BLaER1 (cell line): Measurements from ENCODE around the gene PPIP5K2.
"Not testable (repeated sequence)": the region's sequence is repeated elsewhere in the genome, so short reads cannot be mapped to it uniquely, and the experiment has no call there.

Experiments used
- H3K27ac ChIP-seq: shearing (Covaris generic); formaldehyde crosslinking; 2 replicates; pipeline ENCODE4 v1.8.1; 2022
- H3K27me3 ChIP-seq: shearing (Covaris generic); formaldehyde crosslinking; 2 replicates; pipeline ENCODE4 v1.8.1; 2022
- H3K36me3 ChIP-seq: shearing (Covaris generic); formaldehyde crosslinking; 2 replicates; pipeline ENCODE4 v1.8.1; 2022
- H3K4me1 ChIP-seq: shearing (Covaris generic); formaldehyde crosslinking; 2 replicates; pipeline ENCODE4 v1.8.1; 2022
- H3K4me2 ChIP-seq: shearing (Covaris generic); formaldehyde crosslinking; 2 replicates; pipeline ENCODE4 v1.8.1; 2022
- H3K4me3 ChIP-seq: shearing (Covaris generic); formaldehyde crosslinking; 2 replicates; pipeline ENCODE4 v1.8.1; 2022
- H3K9ac ChIP-seq: shearing (Covaris generic); formaldehyde crosslinking; 2 replicates; pipeline ENCODE4 v1.8.1; 2022
- H3K9me3 ChIP-seq: shearing (Covaris generic); formaldehyde crosslinking; 2 replicates; pipeline ENCODE4 v1.8.1; 2022
- H4K20me1 ChIP-seq: shearing (Covaris generic); formaldehyde crosslinking; 2 replicates; pipeline ENCODE4 v1.8.1; 2022
- Cebpa-rat ChIP-seq: shearing (Covaris generic); IDR thresholded peaks from 2 replicates; pipeline ENCODE4 v1.8.1; 2022

Gene PPIP5K2

DNA sequence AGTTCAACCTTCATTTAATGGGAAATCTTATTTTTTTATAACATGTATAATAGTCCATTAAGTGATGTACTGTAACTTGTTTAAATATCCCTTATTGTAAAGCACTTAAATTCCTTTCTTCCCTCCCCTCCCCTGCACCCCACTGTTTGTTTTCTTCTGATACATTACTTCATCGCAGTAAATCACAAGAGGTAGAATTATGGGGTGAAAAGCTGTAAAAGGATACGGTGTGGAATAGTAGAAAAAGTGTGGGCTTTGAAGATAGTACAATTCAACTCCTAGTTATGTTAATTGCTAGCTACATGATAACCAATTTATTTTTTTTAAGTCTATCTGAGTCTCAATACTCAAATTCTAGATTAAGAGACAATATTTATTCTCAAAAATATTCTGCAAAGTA lies 96.6 kb downstream of the PPIP5K2 start:
- Histone ChIP-seq H4K20me1 (no peaks in the 10 kb centered on the region), H3K9ac (no peak overlapping the region), H3K27me3 (no peaks in the 10 kb centered on the region), H3K4me3 (no peak overlapping the region), H3K4me1 (peaks cover 15% of the 10 kb centered on the region), H3K36me3 (no peaks in the 10 kb centered on the region), H3K9me3 (peaks cover 4% of the 10 kb centered on the region; the same call in 1 of the 2 replicates), H3K4me2 (no peak overlapping the region), H3K27ac (no peak overlapping the region)
- TF ChIP-seq Cebpa-rat, result no peak

DNA sequence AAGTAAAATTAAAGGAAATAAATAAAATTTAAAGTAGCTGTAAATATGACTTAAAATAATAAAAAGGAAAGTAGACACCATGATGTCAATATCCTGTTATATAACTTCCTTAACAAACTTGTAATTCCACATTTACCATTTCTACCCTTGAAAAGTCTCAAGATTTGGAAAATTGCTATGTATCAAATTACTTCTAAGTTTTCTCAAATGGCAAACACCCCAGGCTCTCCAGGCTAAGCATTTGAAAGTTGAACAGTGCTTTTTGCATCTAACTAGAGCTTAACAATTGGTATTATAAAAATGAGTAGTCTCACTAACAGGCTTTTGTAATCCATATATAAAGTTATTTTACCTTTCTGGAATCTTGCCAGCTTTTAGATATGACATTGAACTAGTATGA lies 97.0 kb downstream of the PPIP5K2 start:
- no peaks in the 10 kb centered on the region for H4K20me1 ChIP-seq
- no peak overlapping the region for H3K27ac ChIP-seq
- H3K36me3 ChIP-seq, result no peaks in the 10 kb centered on the region
- no peak overlapping the region for H3K4me2 ChIP-seq
- H3K27me3 ChIP-seq, result no peaks in the 10 kb centered on the region
- H3K4me3 ChIP-seq, result no peak overlapping the region
- H3K9me3 ChIP-seq, result peaks cover 4% of the 10 kb centered on the region; the same call in 1 of the 2 replicates
- TF ChIP-seq Cebpa-rat, result no peak
- H3K9ac ChIP-seq, result no peak overlapping the region
- H3K4me1 ChIP-seq, result peaks cover 13% of the 10 kb centered on the region

DNA sequence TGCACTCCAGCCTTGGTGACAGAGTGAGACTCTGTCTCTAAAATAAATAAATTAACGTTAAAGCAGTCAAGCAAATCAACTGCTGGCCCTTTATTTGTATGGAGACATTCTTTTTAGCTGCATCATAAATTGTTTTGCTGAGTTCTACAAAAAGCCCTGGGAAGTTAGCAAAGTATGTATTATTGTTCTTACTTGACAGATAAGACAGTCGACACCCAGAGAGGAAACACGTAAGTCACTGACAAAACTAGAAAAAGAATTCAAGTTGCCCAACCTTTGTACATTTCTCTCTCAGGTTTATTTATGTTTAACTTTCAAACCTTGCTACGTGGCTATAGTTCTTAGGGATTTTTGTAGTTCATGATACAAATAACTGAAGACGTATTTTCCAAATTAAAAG lies 98.1 kb downstream of the PPIP5K2 start:
- no peak for TF ChIP-seq Cebpa-rat
- Histone ChIP-seq H3K4me2 (no peak overlapping the region), H3K36me3 (no peaks in the 10 kb centered on the region), H3K4me3 (no peak overlapping the region), H3K27ac (no peak overlapping the region), H4K20me1 (no peaks in the 10 kb centered on the region), H3K27me3 (no peaks in the 10 kb centered on the region), H3K9me3 (peaks cover 4% of the 10 kb centered on the region; the same call in 1 of the 2 replicates), H3K9ac (no peak overlapping the region), H3K4me1 (peaks cover 4% of the 10 kb centered on the region; the same call in 1 of the 2 replicates)

DNA sequence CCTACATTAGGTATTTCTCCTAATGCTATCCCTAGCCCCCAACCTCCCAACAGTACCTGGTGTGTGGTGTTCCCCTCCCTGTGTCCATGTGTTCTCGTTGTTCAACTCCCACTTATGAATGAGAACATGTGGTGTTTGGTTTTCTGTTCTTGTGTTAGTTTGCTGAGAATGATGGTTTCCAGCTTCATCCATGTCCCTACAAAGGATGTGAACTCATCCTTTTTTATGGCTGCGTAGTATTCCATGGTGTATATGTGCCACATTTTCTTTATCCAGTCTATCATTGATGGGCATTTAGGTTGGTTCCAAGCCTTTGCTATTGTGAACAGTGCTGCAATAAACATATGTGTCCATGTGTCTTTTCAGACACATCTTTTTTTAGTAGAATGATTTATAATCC lies 99.0 kb downstream of the PPIP5K2 start:
- not testable (repeated sequence) for H3K4me2 ChIP-seq, H3K9me3 ChIP-seq, H3K4me3 ChIP-seq, H3K27me3 ChIP-seq, H3K36me3 ChIP-seq, H3K9ac ChIP-seq, H4K20me1 ChIP-seq, H3K4me1 ChIP-seq, H3K27ac ChIP-seq

DNA sequence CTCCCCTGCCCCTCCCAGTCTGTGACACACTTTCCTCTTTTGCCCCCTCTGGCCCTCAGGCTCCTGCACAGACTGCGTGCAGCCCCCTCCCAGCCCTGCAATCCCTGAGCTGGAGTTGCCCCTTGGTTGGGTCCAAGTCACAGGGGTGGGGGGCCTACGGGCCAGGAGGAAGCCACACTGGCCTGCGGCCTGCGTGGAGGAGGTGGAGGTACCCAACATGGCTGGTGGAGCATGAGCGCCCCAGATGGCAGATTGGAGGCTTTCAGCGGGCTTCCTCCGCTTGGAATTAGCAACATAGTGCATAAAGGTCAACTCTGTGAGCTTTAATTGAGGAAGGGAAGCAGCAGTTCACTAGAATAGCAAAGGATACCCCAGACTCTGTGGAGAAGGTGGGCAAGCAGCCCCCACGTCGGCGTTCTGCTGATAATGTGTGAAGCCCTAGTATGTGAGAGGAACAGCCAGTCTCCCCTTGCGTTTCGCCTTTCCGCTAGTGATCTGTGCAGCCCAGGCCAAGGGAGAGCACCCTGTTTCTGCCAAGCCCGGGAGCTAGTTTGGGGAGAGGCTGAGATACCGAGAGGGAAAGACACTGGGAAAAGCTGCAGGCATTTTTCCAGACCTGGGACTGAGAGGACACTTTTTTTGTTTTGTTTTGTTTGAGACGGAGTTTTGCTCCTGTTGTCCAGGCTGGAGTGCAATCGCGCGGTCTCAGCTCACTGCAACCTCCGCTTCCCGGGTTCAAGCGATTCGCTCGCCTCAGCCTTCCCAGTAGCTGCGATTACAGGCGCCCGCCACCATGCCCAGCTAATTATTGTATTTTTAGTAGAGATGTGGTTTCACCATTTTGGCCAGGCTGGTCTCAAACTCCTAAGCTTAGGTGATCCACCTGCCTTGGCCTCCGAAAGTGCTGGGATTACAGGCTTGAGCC lies 103.2 kb downstream of the PPIP5K2 start:
- Histone ChIP-seq H3K27me3 (no peaks in the 10 kb centered on the region), H3K27ac (no peak overlapping the region), H3K9ac (no peak overlapping the region), H3K4me1 (peaks cover 5% of the 10 kb centered on the region; the same call in 1 of the 2 replicates), H3K4me3 (no peak overlapping the region), H4K20me1 (no peaks in the 10 kb centered on the region), H3K9me3 (peaks cover 4% of the 10 kb centered on the region; the same call in 1 of the 2 replicates), H3K36me3 (no peaks in the 10 kb centered on the region), H3K4me2 (no peak overlapping the region)
- no peak for TF ChIP-seq Cebpa-rat

DNA sequence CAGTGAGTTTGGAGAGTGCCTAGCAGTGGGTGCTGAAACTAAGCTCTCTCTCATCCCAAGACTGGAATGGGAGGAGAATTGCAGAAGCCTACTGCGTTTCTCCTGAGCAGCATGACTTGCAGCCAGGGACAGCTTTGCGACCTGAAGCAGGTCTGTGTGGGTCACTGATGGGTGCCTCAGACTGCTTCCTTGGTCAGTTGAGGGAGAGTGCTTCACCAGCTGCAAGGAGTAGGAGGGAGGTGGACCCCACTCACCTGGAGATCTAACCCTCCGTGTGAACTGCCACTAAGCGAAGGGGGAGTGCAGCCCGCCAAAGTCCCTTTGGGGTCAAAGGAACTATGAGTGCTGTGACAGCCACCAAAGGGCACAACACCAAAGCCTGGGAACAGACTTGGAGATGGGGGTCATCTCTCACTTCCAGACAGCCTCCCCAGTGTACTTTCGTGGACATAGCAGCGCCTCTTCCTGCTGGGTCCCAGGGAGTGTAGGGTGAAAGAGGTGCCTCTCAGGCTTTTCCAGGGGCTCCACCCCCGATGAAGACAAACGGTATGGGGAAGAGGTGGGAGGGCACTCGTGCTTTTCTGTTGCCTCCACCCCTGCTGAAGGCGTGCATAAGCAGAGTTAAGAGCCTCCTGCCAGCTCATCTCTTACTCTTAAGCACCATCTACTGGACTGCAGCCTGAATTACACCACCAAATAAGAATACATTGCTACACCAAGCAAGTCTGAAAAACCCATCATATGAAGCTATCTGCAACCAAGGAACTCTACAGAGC lies 104.2 kb downstream of the PPIP5K2 start:
- H3K4me2 ChIP-seq, result peak overlapping the region; percentile 31; the same call in 1 of the 2 replicates
- TF ChIP-seq Cebpa-rat, result no peak
- no peak overlapping the region for H3K9ac ChIP-seq
- no peaks in the 10 kb centered on the region for H4K20me1 ChIP-seq
- H3K27ac ChIP-seq, result no peak overlapping the region
- H3K36me3 ChIP-seq, result no peaks in the 10 kb centered on the region
- peaks cover 5% of the 10 kb centered on the region; the same call in 1 of the 2 replicates for H3K4me1 ChIP-seq
- no peaks in the 10 kb centered on the region for H3K9me3 ChIP-seq
- H3K27me3 ChIP-seq, result no peaks in the 10 kb centered on the region
- no peak overlapping the region for H3K4me3 ChIP-seq

DNA sequence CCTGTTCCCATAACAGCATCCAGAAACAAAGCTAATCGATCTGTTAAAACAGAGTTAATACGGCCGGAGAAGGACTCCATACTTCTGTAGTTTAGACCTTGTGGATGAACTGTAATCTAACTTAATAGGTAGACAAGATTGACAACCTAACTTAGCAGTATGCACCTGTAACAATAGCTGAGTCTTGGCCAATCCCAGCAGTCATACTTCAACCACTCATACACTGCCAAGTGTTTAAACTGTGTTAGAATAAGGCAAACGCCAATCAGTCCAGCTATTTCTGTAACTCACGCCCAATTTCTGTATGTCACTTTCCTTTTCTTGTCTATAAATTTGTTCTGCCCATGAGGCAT lies 104.8 kb downstream of the PPIP5K2 start:
- H3K4me3 ChIP-seq, result no peak overlapping the region
- no peak for TF ChIP-seq Cebpa-rat
- no peak overlapping the region for H3K4me2 ChIP-seq

DNA sequence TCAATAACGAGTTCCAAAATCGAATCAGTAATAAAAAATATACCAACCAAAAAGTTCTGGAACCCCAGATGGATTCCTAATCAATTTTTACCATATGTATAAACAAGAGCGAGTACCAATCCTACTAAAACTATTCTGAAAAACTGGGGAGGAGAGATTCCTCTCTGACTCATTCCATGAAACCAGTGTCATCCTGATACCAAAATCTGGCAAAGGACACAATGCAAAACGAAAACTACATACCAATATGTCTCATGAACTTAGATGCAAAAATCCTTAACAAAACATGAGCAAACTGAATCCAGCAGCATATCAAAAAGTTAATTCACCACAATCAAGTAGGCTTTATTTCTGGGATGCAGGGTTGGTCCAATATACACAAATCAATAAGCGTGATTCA lies 108.0 kb downstream of the PPIP5K2 start:
- H3K27me3 ChIP-seq, result no peaks in the 10 kb centered on the region
- no peaks in the 10 kb centered on the region for H3K36me3 ChIP-seq
- no peak for TF ChIP-seq Cebpa-rat
- no peak overlapping the region for H3K27ac ChIP-seq
- no peak overlapping the region for H3K4me3 ChIP-seq
- no peak overlapping the region for H3K4me2 ChIP-seq
- peaks cover 5% of the 10 kb centered on the region; the same call in 1 of the 2 replicates for H3K4me1 ChIP-seq
- H3K9me3 ChIP-seq, result no peaks in the 10 kb centered on the region
- no peak overlapping the region for H3K9ac ChIP-seq
- no peaks in the 10 kb centered on the region for H4K20me1 ChIP-seq

More for the DNA sequence above, 104.8 kb downstream of the PPIP5K2 start:
- no peak overlapping the region for H3K9ac ChIP-seq
- peaks cover 5% of the 10 kb centered on the region; the same call in 1 of the 2 replicates for H3K4me1 ChIP-seq
- no peaks in the 10 kb centered on the region for H3K36me3 ChIP-seq
- no peaks in the 10 kb centered on the region for H3K9me3 ChIP-seq
- H3K27me3 ChIP-seq, result no peaks in the 10 kb centered on the region
- H3K27ac ChIP-seq, result no peak overlapping the region
- H4K20me1 ChIP-seq, result no peaks in the 10 kb centered on the region

DNA sequence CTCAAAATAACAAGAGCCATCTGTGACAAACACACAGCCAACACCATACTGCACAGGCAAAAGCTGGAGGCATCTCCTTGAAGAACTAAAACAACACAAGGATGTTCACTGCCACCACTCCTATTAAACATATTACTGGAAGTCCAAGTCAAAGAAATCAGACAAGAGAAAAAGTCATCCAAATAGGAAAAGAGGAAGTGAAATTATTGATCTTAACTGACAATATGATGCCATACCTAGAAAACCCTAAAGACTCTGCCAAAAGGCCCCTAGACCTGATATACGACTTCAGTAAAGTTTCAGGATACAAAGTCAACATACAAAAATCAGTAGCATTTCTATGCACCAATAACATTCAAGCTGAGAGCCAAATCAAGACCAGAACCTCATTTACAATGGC lies 108.5 kb downstream of the PPIP5K2 start:
- H4K20me1 ChIP-seq, result no peaks in the 10 kb centered on the region

More for the DNA sequence above, 108.5 kb downstream of the PPIP5K2 start:
- TF ChIP-seq Cebpa-rat, result no peak
- no peak overlapping the region for H3K4me2 ChIP-seq
- no peaks in the 10 kb centered on the region for H3K9me3 ChIP-seq
- no peak overlapping the region for H3K27ac ChIP-seq
- H3K4me3 ChIP-seq, result no peak overlapping the region
- H3K27me3 ChIP-seq, result no peaks in the 10 kb centered on the region
- H3K9ac ChIP-seq, result no peak overlapping the region
- no peaks in the 10 kb centered on the region for H3K36me3 ChIP-seq
- peaks cover 5% of the 10 kb centered on the region; the same call in 1 of the 2 replicates for H3K4me1 ChIP-seq
